HG03097 (cell line): Measurements from ENCODE around the gene POLN.

Source experiments
- ATAC-seq: cut with Tn5 transposase; IDR thresholded peaks from one replicate; pipeline ENCODE4 v1.9.1; 2021; ENCODE audit not compliant: unreplicated experiment, low FRiP score

The POLN gene

DNA sequence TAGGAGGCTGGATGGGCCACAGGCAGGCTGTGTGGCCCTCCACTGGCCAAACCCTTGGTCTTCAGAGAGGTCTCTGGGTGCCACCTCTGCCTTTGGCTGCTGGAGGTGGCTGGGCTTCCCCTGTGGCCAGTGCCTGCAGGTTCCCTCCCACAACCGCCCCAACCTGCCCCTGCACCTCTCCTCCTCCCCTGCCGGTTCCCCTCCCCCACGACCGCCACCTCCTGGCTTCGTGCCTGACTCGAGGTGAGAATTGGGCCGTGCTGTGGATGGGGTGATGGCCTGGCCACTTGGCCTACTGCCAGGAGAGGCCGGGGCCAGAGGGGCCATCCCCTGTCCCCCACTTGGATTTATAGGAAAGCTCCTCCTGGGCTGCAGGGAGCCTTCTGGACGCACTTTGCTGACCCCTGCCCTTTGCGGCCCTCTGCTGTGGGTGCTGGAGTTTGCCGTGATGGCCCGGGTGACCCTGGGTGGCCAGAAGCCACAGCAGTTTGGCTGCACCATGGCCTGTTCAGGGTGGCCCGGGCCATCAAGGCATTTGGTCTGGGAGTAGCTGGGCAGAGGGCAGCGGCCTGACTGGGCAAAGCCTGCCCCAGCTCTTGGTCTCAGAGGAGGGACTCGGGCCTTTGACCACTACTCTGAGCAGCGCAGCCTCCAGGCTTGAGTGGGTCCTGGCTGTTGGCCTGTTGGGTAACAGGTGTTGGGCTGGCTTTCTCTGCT lies 179.0 kb downstream of the POLN start:
- no peak for ATAC-seq

DNA sequence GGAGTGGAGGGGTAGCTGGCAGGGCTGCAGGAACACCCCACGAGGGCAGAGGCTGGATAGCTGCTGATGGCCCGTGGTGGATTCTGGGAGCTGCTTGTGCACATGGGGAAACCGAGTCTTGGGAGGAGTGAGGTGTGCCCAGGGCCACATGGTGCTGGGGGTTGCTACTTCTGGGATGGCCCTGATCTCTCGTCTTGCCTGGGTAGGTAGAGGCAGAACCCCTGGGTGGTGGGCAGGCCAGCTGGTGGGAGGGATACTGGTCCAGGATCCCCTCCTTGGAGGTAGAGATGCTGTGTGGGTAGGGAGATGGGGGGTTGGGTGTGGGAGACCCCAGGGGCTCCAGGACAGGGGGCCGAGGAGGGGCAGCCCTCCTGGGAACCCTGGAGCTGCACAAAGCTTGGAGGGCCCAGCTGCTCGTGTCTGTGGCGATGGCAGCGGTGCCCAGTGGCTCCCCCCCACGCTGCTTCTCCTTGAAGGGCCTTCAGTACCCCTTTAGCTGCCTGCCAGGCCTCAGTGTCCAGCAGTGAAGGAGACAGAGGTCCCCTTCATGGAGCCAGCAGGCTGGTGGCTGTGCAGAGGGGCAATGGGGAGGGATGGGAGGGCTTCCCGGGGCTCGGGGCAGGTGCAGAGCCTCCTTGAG lies 179.6 kb downstream of the POLN start:
- no peak for ATAC-seq

DNA sequence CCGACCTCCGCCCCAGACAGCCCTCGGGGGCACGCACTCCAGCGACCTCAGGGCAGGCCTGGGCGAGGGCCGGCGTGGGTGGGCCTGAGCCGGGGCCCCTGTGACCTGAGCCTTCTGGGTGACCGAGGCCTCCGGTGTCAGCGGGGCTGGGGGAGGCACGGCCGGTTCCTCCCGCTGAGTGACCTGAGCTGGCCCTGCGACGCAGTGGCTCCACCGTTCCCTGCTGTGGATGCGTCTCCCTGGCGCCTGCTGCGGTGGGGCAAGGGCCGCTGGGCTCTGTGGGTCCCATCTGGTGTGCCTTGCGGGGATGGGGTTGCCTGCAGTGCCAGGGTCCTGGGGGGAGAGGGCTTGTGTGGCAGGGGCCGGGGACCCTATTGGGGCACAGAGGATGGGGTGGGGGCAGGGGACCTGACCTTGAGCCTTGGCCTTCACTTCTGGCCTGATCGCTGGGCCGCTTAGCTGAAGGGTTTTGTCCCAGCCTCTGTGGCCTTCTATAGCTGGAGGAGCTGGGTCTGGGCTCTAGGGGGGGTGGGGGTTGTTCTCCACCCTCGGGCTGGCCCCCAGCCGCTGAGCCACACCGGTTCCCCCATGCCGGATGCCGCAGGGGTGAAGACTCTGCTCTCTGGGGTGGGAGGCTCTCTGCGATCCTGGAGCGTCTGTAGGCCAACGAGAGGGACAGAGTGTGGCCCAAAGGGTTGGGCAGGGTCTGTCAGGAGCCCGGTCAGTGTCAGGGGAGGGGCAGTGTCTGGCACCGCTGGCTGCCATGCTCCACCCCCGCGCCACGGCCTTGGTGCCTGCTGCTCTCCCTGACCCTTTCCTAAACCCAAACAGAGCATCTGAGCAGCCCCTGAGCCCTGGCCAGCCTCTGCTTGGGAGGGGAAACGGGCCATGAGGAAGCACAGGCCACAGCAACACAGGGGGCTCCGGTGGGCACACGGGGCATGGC lies 180.5 kb downstream of the POLN start:
- ATAC-seq, result no peak

DNA sequence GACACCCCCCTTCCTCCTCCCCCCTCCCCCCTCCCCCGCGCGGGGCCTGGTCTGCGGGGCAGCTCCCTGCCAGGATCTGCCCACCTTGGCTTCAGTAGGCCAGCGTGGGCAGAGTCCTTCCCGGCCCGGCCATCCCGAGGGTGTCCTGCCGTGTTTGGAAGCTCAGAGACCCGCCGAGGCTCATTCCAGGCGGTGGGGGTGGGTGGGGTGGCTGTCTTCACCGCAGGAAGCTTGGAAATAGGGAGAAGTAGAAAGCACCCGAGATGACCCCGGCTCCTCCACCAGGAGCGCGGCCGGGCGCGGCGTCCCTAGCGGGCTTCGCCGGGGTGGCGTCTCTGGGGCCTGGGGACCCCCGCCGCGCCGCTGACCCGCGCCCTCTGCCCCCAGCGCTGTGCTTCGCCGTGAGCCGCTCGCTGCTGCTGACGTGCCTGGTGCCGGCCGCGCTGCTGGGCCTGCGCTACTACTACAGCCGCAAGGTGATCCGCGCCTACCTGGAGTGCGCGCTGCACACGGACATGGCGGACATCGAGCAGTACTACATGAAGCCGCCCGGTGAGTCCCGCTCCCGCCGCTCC lies 181.2 kb downstream of the POLN start:
- ATAC-seq, result no peak

DNA sequence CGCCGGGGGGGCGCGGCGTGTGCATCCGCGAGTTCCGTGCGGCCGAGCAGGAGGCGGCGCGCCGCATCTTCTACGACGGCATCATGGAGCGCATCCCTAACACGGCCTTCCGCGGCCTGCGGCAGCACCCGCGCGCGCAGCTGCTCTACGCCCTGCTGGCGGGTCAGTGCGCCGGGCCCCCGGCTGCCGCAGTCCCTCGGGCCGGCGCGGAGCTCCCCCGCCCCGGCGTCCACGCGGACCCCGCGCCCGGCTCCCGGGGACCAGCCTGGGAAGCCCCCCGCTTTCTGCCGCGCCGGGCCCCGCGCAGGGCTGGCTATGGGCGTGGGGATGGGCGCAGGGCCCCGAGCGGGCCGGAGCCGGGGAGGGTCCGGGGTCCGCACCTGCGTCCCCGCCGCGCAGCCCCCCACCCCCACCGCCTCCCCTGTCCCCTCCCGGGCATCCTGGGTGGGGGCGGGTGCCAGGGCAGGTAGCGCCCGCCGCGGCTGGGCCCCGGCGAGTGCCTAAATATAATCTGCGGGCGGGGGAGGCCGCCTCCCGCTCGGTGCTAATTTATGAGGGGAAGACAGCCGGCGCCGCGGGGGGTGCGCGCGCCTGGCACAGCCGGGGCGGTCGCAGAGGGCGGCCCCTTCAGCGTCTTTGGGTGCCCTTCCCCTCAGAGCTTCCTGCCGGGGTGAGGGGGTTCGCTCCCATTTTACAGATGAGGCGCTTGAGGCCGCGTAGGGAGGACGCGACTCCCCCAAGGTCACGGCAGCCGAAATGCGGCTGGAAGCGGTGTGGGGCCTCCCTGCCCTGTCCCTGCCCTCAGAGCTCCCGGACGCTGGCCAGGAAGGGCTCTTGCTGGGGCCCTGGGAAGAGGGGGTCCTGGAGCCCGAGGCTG lies 182.0 kb downstream of the POLN start:
- no peak for ATAC-seq

DNA sequence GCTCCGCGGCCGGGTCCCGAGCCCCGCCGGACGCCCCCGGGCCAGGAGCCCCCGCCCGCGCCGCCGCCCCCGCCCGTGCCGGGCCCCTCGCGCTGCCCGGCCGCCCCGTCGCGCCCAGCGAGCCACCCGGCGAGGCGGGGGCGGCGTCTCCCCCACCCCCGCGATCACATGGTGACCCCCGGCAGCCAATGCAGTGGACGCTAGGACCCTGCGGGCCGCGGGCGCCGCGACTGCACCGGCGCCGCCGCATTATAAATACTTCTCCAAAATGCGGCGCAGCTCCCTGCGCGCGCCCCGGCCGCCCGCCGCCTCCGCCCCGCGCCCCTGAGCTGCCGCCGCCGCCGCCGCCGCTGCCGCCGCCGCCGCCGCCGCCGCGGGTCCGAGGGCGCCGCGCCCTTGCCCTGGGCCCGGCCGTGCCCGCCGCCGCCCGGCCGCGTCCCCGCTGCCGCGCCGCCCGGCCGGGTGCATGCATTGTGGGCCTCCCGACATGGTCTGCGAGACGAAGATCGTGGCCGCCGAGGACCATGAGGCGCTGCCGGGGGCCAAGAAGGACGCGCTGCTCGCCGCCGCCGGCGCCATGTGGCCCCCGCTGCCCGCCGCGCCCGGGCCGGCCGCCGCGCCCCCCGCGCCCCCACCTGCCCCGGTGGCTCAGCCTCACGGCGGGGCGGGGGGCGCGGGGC lies 182.7 kb downstream of the POLN start, which contains the start of gene NAT8L:
Gene NAT8L (plus strand): TSS at position 282 of the 680 bp plus-strand sequence. CDS start 185 bp downstream, at position 467.
- ATAC-seq, result no peak

DNA sequence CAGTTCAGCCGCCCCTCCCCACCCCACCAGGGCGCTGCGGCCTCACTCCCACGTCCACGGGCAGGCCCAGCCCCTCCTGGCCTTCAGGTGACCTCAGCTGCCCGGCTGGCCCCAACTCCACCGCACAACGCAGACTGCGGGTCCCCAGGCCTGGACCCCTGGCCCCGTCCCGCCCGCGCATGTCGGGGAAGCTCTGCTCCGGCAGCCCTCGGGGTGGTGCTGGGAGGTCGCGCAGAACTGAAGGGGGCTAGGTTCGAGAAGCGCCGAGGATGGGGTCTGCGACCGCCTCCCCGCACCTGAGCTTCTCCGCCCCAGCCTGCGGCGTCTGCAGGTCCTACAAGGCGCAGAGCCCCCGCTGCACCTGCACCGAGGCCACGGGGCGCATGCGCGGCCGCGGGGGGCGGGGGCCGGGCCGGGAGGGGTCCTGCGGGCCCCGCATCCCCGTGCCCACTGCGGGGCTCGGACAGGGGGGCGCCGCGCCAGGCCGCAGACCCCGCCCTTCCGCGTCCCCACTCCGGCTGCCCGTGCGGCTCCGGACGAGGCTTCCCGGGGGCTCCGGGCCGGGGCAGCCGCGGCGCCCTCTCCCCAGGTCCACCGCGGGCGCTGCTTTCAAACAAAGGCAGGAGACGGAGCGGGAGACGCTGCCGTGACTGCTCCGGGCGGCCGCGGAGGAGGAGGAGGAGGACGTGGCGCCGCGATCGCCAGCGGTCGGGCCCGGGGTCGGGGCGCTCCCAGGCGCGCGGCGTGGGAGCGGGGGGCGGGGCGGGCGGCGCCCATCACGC lies 183.5 kb downstream of the POLN start:
- ATAC-seq, result no peak

DNA sequence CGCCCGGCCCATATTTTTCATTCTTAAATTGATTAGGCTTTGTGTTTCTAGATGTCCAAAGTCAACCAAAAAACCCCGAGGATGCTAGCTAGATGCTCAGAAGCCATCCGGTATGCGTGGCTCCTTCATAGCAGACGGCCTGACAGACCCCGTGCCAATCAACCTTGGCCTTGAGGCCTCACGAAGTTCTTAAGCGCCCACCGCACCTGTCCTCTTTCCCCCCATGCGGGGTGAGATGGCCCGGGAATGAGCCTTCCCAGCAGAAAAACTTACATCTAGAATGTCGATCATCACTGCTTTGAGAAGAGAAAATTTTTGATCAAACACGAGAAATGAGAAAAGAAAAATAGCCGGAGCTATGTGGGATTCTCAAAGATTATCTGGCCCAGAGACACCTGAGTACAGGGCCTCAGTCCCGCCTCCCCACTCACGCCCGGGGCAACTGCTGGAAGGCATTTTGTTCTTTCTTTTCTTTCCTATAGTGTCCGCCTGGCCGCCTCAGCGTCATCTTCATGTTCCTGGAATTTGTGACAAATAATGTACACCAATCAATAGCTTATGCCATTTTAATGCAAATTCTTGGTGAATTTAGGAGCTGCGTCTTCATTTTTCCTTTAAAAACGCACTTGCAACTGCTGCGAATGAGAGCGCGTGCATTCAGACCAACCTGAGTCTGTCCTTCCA lies 184.4 kb downstream of the POLN start:
- no peak for ATAC-seq

DNA sequence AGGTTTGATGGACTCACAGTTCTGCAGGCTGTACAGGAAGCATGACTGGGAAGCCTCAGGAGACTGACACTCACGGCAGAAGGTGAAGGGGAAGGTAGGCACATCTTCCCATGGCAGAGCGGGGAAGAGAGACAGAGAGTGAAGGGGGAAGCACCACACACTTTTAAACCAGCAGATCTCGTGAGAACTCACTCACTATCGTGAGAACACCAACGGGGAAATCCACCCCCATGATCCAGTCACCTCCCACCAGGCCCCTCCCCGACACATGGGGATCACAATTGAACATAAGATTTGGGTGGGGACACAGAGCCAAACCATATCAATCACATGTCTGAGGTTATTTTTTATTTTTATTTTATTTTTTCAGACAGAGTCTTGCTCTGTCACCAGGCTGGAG lies 187.7 kb downstream of the POLN start:
- ATAC-seq, result no peak

DNA sequence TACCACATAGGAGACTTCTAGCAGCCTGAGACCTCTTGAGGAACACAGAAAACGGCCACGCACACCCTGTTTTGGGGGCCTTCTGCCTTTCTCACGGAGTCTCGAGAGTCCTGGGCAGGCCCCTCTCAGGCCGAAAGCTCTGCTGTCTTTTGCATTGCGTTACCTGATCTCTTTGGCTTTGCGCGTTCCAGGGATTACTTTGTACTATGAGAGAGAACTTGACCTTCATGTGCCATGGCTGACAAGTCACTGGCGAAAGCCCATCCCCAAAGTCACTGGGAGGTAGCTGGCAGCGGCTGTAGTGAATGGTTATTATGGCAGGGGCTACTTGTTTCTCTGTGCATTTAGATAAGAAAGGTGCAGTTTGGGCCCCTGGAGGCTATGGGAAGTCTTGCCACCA lies 190.8 kb downstream of the POLN start:
- ATAC-seq, result no peak

DNA sequence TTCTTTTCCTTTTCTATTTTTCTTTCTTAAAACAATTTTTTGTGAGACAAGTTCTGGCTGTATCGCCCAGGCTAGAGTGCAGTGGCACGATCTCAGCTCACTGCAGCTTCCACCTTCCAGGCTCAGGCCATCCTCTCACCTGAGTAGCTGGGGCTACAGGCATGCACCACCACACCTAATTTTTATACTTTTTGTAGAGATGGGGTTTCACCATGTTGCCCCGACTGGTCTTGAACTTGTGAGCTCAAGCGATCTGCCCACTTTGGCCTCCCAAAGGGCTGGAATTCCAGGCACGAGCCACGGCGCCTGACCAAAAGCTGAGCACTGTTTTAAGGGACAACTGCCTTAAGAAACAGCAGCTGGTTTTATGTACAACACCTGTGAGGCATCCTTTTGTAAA lies 192.1 kb downstream of the POLN start:
- no peak for ATAC-seq

DNA sequence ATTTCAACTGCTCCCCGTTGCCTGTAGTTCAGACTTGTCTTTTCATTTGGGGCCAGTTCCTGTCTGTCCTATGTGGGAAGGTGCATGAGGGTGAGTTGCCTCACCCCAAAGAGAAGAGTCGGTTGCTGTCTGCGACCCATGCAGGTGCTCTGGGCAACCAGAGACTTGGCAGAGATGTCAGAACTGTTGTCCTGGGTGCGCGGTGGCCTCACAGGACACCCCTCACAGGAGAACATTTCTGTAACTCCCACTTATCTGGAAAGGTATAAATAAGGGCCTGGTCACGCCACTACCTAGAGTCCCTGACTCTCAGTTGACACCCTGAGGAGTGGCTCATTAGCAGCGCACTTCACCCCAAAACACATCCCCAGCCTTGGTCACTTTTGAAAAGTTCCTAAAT lies 192.5 kb downstream of the POLN start:
- no peak for ATAC-seq

DNA sequence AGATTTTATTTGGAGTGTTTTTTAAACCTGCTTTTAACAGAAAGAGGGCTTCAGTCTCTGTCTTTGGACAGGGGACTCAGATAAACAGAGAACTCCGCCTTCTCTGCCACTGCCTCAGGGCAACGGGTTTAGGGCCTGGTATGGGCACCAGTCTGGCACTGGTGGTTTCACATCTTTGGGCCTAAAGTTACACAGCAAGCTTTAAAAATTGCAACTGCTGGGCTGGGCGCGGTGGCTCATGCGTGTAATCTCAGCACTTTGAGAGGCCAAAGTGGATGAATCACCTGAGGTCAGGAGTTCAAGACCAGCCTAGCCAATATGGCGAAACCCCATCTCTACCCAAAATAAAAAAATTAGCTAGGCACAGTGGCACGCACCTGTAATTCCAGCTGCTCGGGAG lies 193.1 kb downstream of the POLN start:
- ATAC-seq, result no peak

DNA sequence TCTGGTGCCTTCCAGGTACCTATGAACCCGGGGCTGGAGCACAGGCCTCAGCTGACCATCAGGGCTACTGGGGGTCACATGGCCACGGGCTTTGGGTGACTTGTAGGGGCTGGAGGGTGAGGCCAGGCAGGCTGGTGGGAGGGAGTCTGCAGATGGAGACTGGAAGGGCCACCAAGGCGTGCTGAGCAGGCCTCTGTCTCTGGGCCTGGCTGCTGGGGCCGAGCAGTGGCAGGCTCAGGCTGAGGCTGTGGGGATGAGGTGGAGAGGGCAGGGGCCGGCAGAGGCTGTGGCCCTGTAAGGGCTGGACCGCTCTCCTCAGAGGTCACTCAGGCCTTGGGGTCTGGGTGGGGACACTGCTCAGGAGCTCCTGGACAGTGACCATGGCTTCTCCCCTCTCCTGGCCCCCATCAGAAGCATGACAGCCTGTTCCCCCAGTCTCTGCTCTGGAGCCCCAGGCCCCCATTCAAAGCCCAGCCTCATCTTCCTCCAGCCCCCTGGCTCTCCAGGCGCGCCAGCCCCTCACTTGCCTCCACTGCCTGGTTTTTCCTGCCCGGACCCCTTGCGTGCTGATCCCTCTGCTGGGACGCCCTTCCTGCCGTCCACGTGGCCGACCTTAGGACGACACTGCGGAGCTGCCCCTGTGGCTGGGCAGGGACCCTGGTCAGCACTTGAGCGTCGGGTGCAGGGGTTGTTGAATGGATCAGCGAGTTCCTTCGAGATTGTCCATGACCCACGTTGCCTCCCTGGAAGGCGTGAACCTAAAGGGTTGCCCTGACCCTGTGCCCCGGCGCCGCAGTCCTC lies 193.9 kb downstream of the POLN start:
- ATAC-seq, result no peak

DNA sequence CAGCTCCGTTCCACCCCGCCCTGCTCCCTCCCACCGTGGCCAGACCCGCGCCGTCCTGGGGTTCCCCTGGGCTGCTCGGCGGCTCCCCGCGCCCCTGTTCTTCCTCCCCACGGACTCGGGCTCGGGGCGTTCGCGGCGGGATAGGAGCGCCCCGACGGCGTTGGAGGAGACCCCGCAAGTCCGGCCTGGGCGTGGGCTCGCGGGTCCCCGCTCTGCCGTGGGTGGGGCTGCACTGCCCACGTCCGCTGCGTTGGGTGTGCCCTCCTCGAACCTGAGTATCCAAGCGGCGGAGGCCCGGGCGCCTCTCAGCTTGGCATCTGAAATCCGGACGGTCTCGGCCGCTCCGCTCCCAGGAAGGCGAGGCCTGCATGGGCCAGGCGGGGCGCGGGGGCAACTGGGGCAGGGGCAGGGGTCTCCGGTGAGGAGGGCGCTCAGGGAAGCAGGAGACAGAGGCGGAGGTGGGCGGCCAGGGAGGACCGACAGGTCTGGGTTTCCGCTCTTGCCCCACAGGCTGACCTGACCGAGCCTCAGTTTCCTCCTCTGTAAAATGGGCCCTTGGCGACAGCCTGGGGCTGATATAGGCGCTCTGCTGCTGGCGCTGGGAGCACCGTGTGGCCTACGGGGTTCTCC lies 194.8 kb downstream of the POLN start:
- no peak for ATAC-seq

DNA sequence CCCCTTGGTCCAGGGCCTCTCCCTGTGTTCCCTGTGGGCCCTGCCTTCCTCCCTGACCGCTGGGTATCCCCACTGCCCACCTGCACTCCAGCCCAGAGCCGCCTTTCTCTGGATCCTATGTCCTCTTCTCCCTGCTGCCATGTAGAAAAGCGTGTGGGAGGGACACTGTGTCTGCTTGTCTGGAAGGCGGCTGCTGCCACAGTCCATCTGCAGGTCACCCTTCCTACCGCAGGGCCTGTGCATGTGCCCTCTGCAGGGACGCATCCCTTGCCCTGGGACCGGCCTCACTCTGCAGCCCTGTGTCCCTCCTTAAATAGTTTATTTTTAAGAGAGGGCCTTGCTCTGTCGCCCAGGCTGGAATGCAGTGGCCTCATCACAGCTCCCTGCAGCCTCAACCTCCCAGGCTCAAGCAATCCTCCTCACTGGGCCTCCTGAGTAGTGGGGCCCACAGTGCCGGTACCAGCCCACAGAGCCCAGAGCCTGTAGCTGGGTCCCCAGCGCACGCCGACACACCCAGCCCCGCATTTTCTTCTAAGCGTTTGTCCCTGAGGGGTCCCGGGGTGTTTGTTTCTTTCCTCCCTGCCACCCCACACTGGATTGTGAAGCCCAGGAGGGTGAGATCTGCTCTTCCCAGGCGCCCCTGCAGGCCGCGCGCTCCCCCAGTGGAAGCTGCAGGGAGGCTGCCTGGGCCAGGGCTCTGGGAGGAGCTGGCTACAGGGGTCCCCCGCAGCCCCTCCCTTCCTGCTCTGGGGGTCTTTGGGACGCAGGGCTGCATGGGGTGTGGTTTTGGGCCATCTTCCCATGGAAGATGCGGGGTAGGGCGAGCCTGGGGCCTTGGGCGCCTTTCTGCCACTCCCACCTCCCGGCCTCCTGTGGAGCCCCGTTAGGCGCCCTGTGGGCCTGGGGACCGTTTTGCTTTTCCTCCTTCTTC lies 195.6 kb downstream of the POLN start:
- ATAC-seq, result no peak
